ENCODE results near the gene SLC2A3. TPM values are rescaled to one million over a fixed set of nuclear protein-coding genes. Genes with fewer than 3 reads are reported as not detected.
A peak's percentile ranks its signal among the peaks of the same experiment; 100 is the strongest.
"Not testable (repeated sequence)": the region's sequence is repeated elsewhere in the genome, so short reads cannot be mapped to it uniquely, and the experiment has no call there.

The SLC2A3 gene
- polyA plus RNA-seq, 3 donors: 13.3 to 20.1 (median 19.7) TPM

GRCh38 chr12:7954418-7954817, 18.4 kb upstream of the SLC2A3 start:
- DNase-seq: not testable (repeated sequence)

DNA sequence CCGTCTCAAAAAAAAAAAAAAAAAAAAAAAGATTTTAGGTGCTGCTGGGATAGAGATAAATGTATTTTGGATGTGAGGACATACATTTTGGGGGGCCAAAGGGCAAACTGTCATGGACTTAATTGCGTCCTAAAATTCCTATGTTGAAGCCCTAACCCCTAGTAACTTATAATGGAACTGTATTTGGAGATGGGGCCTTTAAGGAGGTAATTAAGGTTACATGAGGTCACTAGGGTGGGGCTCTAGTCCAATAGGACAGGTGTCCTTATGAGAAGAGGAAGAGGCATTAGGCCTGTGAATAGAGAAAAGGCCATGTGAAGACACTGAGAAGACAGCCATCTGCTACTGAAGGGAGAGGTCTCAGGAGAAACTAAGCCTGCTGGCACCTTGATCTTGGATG, 17.9 kb upstream of the SLC2A3 start:
- DNase-seq: not testable (repeated sequence)

DNA sequence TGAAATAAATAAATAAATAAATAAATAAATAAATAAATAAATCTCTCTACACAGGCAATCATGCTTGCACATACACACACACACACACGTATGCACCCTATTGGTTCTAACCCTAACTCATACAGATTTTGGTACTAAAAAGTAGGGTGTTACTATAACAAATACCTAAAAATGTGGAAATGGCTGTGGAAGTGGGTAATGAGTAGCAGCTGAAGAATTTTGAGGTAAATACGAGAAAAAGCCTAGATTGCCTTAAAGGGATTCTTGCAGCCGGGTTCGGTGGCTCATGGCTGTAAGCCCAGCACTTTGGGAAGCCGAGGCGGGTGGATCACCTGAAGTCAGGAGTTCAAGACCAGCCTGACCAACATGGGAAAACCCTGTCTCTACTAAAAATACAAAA, 15.7 kb upstream of the SLC2A3 start:
- no peak for DNase-seq

DNA sequence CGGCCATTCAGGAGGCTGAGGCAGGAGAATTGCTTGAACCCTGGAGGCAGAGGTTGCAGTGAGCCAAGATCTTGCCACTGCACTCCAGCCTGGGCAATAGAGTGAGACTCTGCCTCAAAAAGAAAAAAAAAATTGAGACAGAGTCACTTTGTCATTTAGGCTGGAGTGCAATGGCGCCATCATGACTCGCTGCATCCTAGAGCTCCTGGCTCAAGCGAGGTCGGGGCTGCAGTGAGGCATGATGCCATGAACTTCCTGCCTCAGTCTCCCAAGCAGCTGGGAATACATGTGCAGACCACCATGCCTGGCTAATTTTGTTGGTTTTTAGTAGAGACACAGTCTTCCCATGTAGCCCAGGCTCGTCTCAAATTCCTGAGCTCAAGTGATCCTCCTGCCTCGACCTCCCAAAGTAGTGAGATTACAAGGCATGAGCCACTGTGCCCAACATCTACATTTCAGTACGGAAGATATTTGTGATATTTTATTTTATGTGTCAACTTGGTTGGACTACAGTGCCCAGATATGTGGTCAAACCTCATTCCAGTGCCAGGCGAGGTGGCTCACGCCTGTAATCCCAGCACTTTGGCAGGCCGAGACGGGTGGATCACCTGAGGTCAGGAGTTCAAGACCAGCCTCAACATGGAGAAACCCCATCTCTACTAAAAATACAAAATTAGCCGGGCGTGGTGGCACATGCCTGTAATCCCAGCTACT, 14.4 kb upstream of the SLC2A3 start:
- DNase-seq: not testable (repeated sequence)

DNA sequence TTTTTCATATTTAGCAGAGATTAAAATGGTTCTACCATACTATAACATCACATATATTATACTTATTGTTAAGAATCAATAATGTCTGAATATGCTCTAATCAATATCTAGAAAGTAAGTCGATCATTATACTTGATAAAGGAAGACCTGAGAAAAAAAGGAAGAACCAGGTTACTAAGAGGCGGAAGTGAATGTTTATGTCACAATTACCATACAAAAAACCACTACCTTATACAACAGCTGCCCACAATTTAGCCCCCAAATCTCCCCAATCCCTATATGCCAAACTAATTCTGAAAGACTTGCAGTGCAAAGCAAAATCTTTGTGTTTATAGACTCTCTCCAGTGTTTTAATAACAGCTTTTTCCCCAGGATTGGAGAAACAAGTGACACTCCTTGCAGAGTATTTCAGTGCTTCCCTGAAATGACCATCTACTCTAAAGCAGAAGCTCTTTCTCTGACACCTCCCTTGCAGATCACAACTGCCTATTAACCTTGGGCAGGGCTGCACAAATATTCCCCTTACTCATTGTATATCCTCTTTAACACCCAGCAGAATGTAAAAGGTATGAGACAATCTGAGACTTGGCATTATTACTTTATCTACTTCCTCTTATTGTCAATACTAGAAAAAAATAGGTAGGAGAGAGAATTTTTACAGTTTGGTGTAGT, 12.7 kb upstream of the SLC2A3 start:
- DNase-seq: no peak

GRCh38 chr12:7947011-7947410, 11.0 kb upstream of the SLC2A3 start:
- no peak for DNase-seq

- DNase-seq: not testable (repeated sequence)
These were observed 8.8 kb upstream of the SLC2A3 start for GRCh38 chr12:7944760-7945159.

DNA sequence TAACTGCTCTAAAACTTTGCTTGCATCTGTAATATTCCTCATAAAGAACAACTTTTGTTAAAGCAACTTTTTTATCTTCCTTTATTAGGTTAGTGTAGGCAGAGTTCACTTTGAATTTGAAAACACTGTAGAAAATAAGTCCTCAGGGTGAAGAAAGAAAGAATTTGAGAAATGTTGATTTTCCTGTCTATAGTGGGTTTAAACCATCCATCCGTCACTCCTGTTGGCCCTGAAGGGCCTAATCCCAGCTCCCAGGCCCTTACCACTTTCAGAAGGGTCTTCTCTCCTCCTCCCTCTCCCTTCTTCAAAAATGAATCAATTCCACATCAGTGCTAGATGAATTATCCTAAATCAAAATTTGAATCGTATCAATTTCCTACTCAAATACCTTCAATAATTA, 4.9 kb upstream of the SLC2A3 start:
- DNase-seq: no peak

DNA sequence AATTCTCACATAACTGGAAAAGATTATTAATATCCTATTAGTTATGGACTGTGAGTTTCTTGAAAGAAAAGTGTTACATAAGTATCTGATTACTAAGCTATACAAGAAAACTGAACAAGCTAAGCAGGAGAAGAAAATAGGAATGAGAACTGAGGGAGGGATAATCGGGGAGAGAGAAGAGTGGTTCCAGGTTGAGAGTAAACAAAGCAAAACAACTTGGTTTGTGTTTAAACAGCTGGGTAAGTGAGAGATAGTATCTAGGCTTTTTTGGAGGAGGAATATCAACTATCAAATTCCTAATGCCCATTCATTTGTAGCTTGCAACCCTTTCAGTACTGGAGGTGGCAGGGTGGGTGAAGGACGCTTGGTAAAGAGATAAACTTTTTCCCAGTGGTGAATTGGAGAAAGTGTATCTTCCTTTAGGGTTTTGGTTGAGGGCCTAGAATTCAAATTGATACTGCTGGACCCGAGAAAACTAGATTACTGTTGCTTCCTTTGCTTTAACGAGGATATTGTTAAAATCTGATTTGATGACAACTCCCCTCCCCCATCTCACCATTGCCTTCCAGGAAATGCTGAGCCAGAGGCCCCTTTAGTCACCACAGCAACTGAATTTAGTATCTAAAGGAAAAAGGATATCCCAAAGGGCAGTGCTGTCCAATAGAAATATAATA, 2.0 kb upstream of the SLC2A3 start:
- no peak for DNase-seq

DNA sequence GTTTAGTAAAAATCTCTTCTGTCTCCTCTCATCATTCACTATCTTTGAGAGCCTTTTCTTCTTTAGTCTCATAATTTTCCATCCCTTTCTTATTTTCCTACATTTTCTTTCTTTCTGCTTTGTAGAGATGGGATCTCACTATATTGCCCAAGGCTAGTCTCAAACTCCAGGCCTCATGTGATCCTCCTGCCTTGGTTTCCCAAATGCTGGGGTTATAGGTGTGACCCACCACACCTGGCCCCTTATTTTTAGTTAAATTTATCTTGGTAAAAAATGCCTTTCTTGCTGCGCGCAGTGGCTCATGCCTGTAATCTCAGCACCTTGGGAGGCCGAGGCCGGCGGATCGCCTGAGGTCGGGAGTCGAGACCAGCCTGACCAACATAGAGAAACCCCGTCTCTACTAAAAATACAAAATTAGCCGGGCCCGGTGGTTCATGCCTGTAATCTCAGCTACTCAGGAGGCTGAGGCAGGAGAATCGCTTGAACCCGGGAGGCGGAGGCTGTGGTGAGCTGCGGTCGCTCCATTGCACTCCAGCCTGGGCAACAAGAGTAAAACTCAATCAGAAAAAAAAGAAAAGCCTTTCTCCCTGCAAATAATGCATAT, 996 bp downstream of the SLC2A3 start:
- no peak for DNase-seq

GRCh38 chr12:7934091-7934888, 1.7 kb downstream of the SLC2A3 start:
- DNase-seq: no peak

GRCh38 chr12:7933255-7933726, 2.7 kb downstream of the SLC2A3 start:
- DNase-seq: peak; percentile 82

GRCh38 chr12:7932599-7933240, 3.3 kb downstream of the SLC2A3 start:
- not testable (repeated sequence) for DNase-seq

DNA sequence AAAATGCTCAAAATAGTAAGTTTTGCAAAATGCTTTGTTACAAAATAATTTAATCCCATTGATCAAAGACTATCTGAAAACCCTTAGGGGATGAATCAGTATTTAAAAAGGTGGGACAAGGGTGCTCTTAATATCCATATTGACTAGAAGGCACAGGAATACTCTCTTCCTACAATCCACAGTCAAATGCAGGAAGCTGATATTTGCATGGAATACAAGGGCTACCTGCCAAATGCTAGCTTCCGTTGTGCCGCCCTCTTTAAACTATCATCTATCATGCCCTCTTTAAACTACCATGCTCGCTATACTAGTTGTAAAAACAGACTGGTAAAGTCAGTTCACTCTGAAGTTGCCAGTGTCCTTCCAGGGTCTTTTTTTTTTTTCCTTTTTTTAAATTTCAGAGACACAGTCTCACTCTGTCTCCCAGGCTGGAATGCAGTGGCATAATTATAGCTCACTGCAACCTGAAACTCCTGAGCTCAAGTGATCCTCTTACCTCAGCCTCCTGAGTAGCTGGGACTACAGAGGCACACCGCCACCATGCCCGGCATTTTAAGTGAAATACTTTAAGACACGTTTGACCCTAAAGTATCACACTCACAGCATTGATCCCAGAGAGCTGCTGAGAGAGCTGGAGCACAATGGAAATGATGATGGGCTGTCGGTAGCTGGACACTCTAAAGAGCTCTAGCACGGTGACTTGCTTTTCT, 6.7 kb downstream of the SLC2A3 start:
- no peak for DNase-seq

DNA sequence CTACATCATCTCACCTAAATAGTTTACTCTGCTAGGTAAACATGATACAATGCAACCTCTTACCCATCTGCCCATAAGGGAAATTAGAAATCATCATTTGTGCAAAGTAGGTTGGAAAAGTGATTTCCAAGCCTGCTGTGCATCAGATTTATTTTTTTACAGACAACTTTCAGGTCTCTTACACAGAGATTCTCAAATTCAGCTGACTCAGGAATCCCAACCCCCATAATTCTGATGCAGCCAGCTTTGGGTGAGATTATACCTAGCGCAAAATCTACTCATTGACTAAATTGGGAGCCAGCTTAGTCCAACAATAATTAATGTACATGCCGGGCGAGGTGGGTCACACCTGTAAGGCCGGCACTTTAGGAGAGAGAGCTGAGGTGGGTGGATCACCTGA, 8.5 kb downstream of the SLC2A3 start:
- no peak for DNase-seq

- not testable (repeated sequence) for DNase-seq
These were observed 9.8 kb downstream of the SLC2A3 start for GRCh38 chr12:7926068-7926666.

- DNase-seq: no peak
These were observed 12.4 kb downstream of the SLC2A3 start for GRCh38 chr12:7923241-7924236.

GRCh38 chr12:7921181-7921580, 14.8 kb downstream of the SLC2A3 start:
- DNase-seq: not testable (repeated sequence)

DNA sequence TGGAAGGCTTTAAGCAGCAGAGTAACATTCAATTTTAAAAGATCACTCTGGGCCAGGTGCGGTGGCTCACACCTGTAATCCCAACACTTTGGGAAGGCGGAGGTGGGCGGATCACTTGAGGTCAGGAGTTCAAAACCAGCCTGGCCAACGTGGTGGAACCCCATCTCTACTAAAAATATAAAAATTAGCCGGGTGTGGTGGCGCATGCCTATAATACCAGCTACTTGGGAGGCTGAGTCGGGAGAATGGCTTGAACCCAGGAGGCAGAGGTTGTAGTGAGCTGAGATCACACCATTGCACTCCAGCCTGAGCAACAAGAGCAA, 17.8 kb downstream of the SLC2A3 start:
- not testable (repeated sequence) for DNase-seq
